Measurements from ENCODE around the gene COA4. TPM values are rescaled to one million over a fixed set of nuclear protein-coding genes. Genes with fewer than 3 reads are reported as not detected.

COA4 gene
- total and polyA plus RNA-seq, 4 donors, result 28.1 to 71.5 (median 56.2) TPM

DNA sequence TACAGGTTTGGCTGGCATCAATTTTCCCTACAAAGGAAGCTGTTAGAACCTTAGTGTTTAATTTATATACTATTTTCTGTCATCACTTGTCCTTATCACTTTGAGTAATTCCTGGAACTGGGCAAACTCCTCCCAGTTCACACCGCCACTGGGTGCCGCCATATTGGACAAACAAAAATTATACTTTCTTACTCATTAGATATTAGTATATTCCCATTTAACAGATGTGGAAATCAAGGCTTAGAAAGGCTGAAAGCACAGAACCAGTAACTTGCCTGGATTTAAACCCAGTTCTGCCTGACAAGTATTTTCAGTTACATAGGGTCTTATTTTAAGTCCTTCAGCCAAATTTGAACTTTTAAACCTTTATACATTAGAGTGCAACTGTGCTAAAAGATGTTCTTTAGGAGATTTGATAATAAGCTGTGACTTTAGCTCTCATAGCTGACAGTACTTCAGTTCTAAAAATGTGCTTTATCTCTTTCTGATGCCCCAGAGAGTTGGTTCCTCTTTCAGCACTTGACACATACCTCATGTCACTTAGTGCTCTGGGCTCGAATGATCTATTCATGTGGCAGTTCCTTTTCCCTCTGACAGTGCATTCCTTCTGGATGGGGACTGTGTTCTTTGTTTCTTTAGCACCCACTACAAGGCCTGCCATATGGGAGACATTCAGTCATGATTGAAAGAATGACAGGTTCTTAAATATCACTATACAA is 25.4 kb downstream of the COA4 start:
- WGBS (ENCODE audit: insufficient coverage), result no CpG with 5 or more reads among the region's 3 CpGs
- peaks cover 11% of the 10 kb centered on the region for H3K36me3 ChIP-seq (ENCODE audit: control insufficient read depth, insufficient read depth, low read length)
- H3K4me1 ChIP-seq (ENCODE audit: control insufficient read depth, insufficient read depth, low read length), result peaks cover 4% of the 10 kb centered on the region
- H3K9me3 ChIP-seq (ENCODE audit: control insufficient read depth, insufficient read depth, low read length), result no peaks in the 10 kb centered on the region
- no peak overlapping the region for H3K27ac ChIP-seq (ENCODE audit: low read depth, low read length)
- no peak for DNase-seq (ENCODE audit: low read depth in 4 of 6, low spot score in 6 of 6)
- H3K27me3 ChIP-seq (ENCODE audit: control insufficient read depth, insufficient read depth, low read length), result no peaks in the 10 kb centered on the region
- H3K4me3 ChIP-seq (ENCODE audit: low read depth, low read length), result no peak overlapping the region

DNA sequence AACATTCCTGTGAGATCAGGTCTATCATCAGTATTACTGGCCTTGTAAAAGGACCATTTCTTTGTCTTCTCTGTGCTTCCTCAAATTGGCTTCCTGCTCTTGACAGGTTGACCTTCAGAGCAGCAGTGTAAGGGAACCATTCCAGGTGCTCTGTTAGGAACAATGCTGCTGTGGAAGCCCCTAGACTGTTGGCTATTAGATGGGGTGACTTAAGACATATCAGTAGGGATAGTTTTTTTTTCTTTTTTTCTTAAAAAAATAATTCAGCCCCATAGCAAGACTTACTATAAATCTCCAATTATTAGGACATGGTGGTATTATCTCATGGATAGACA is 37.6 kb downstream of the COA4 start:
- Histone ChIP-seq H3K9me3 (ENCODE audit: control insufficient read depth, insufficient read depth, low read length) (no peaks in the 10 kb centered on the region), H3K27me3 (ENCODE audit: control insufficient read depth, insufficient read depth, low read length) (no peaks in the 10 kb centered on the region), H3K4me3 (ENCODE audit: low read depth, low read length) (no peak overlapping the region), H3K27ac (ENCODE audit: low read depth, low read length) (no peak overlapping the region), H3K4me1 (ENCODE audit: control insufficient read depth, insufficient read depth, low read length) (no peaks in the 10 kb centered on the region), H3K36me3 (ENCODE audit: control insufficient read depth, insufficient read depth, low read length) (peaks cover 22% of the 10 kb centered on the region)
- no peak for DNase-seq (ENCODE audit: low read depth in 4 of 6, low spot score in 6 of 6)

DNA sequence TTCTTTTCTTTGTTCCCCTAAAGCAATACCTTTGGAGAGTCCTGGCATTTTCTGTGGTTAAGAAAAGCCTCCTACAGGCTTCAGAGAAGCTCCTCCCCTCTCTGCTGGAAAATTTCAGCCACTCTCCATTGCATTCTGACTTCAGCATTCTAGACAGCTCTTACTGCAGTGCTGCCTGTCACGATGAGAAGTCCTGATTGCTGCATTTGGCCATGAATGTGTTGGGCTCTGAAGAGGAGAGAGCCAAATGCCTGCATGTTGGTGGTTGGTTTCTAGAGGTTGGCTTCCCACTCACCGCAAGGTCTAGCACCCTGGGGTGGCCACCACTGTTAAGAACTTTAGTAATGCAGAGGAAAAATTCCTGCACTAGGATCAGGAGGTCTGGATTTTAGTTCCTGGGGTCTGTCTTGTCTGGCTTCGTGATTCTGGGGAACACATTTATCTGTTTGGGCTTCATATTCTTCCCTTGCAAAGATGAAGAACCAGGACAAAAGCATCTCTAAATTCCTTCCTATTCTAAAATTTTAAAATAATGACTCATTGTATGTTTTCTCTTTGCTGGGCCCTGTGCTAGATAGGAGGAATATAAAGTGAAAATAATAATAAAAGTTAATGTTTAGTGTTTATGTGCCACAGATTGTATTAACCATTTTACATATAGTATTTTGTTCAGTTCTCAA is 38.1 kb downstream of the COA4 start:
- 64% methylated on average over 2 of the region's 3 CpGs for WGBS (ENCODE audit: insufficient coverage)
- peak in 3 of 6 donors; percentile 4 to 53 (median 10) for DNase-seq (ENCODE audit: low read depth in 4 of 6, low spot score in 6 of 6)
- no peak overlapping the region for H3K27ac ChIP-seq (ENCODE audit: low read depth, low read length)

DNA sequence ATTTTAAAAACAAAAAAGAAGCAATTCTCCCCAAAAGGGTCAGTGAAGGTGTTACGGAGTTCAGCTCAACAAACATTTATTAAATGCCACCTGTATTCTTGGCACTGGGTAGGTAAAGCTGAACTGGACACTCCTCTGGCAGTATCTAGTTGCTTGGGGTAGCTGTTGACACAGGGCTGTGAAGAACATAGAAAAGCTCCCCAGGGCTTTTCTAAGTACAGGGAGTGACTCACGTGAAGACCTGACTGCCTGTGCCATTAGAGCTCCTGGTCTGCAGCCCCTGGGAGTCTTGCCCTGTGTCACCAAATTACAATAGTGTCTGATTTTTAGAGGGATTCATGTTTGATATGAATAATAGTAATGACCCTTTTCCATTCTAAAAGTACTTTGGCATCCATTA is 43.6 kb downstream of the COA4 start:
- H3K27me3 ChIP-seq (ENCODE audit: control insufficient read depth, insufficient read depth, low read length), result no peaks in the 10 kb centered on the region
- no CpG with 5 or more reads among the region's 2 CpGs for WGBS (ENCODE audit: insufficient coverage)

More for the DNA sequence above, 38.1 kb downstream of the COA4 start:
- Histone ChIP-seq H3K4me1 (ENCODE audit: control insufficient read depth, insufficient read depth, low read length) (no peaks in the 10 kb centered on the region), H3K9me3 (ENCODE audit: control insufficient read depth, insufficient read depth, low read length) (no peaks in the 10 kb centered on the region), H3K4me3 (ENCODE audit: low read depth, low read length) (no peak overlapping the region), H3K36me3 (ENCODE audit: control insufficient read depth, insufficient read depth, low read length) (peaks cover 17% of the 10 kb centered on the region), H3K27me3 (ENCODE audit: control insufficient read depth, insufficient read depth, low read length) (no peaks in the 10 kb centered on the region)

DNA sequence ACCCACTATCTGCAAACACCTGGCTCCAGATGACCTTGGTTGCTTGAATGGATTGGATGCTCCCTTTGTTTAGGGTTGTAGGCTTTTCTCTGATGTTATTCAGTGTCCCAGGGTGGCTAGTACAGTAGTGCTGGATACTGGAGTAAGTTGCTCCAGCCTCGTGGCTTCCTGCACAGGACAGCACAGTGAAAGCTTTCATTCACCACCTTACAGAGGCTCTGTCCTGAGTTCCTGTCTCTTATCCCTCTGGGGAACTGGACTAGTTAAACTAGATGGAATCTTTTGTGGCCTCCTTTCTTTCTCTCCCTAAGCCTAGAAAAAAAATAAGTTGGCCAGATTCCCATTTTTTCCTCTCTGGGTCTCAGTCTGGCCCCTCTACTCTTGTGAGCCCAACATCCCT is 46.4 kb downstream of the COA4 start:
- no peak overlapping the region for H3K27ac ChIP-seq (ENCODE audit: low read depth, low read length)
- no peaks in the 10 kb centered on the region for H3K9me3 ChIP-seq (ENCODE audit: control insufficient read depth, insufficient read depth, low read length)
- peaks cover 12% of the 10 kb centered on the region for H3K36me3 ChIP-seq (ENCODE audit: control insufficient read depth, insufficient read depth, low read length)
- no peak overlapping the region for H3K4me3 ChIP-seq (ENCODE audit: low read depth, low read length)
- no CpG with 5 or more reads among the region's 1 CpG for WGBS (ENCODE audit: insufficient coverage)
- no peaks in the 10 kb centered on the region for H3K27me3 ChIP-seq (ENCODE audit: control insufficient read depth, insufficient read depth, low read length)
- H3K4me1 ChIP-seq (ENCODE audit: control insufficient read depth, insufficient read depth, low read length), result no peaks in the 10 kb centered on the region
- no peak for DNase-seq (ENCODE audit: low read depth in 4 of 6, low spot score in 6 of 6)

More for the DNA sequence above, 43.6 kb downstream of the COA4 start:
- Histone ChIP-seq H3K36me3 (ENCODE audit: control insufficient read depth, insufficient read depth, low read length) (peaks cover 12% of the 10 kb centered on the region), H3K27ac (ENCODE audit: low read depth, low read length) (no peak overlapping the region), H3K9me3 (ENCODE audit: control insufficient read depth, insufficient read depth, low read length) (no peaks in the 10 kb centered on the region), H3K4me1 (ENCODE audit: control insufficient read depth, insufficient read depth, low read length) (no peaks in the 10 kb centered on the region), H3K4me3 (ENCODE audit: low read depth, low read length) (no peak overlapping the region)
- DNase-seq (ENCODE audit: low read depth in 4 of 6, low spot score in 6 of 6), result no peak

Other genes with a start within 250 kb of the COA4 start
- gene PLEKHB1, start 230.3 kb downstream of the COA4 start, total RNA-seq, result 10 to 100 TPM; 52.4 to 58.6 TPM
- 100 to 1,000 TPM; 128 to 137 TPM for gene PLEKHB1, start 230.3 kb downstream of the COA4 start, polyA plus RNA-seq (ENCODE audit: insufficient read length in 2 of 2)
- 100 to 1,000 TPM; 129 to 219 TPM for gene RAB6A, start 115.8 kb downstream of the COA4 start, total RNA-seq
- 100 to 1,000 TPM; 185 to 263 TPM for gene RAB6A, start 115.8 kb downstream of the COA4 start, polyA plus RNA-seq (ENCODE audit: insufficient read length in 2 of 2)
- 10 to 100 TPM; 37.5 to 58.5 TPM for gene MRPL48, start 89.0 kb downstream of the COA4 start, total RNA-seq
- gene MRPL48, start 89.0 kb downstream of the COA4 start, polyA plus RNA-seq (ENCODE audit: insufficient read length in 2 of 2), result 10 to 100 TPM; 39.4 to 41.5 TPM
- 10 to 100 TPM; 24.2 to 25.4 TPM for gene PAAF1, start 153 bp upstream of the COA4 start, total RNA-seq
- 10 to 100 TPM; 55.3 to 67.7 TPM for gene PAAF1, start 153 bp upstream of the COA4 start, polyA plus RNA-seq (ENCODE audit: insufficient read length in 2 of 2)
- gene DNAJB13, start 74.2 kb upstream of the COA4 start, total RNA-seq, result 1 to 10 TPM in 1 of 2 donors, under 1 TPM in 1; 0.40 to 7.2 TPM
- 1 to 10 TPM; 4.2 to 5.1 TPM for gene DNAJB13, start 74.2 kb upstream of the COA4 start, polyA plus RNA-seq (ENCODE audit: insufficient read length in 2 of 2)
- 10 to 100 TPM; 12.2 to 21.5 TPM for gene UCP2, start 106.0 kb upstream of the COA4 start, total RNA-seq
- 10 to 100 TPM; 52.3 to 62.0 TPM for gene UCP2, start 106.0 kb upstream of the COA4 start, polyA plus RNA-seq (ENCODE audit: insufficient read length in 2 of 2)
- gene UCP3, start 132.2 kb upstream of the COA4 start, total RNA-seq, result 1 to 10 TPM in 1 of 2 donors, under 1 TPM in 1; 0.89 to 2.5 TPM
- 1 to 10 TPM; 3.0 to 5.5 TPM for gene UCP3, start 132.2 kb upstream of the COA4 start, polyA plus RNA-seq (ENCODE audit: insufficient read length in 2 of 2)